ENCODE results near the gene KCNJ11. TPM values are rescaled to one million over a fixed set of nuclear protein-coding genes. Genes with fewer than 3 reads are reported as not detected.

Gene KCNJ11
- total RNA-seq, 1 experiment from 2014 or later: 7.5 TPM

GRCh38 chr11:17415523-17416104, 27.2 kb upstream of the KCNJ11 start:
- ChIA-PET POLR2A (no interaction called here), RAD21 (ENCODE audit: low non-redundant PET in 1 of 2, low total read pairs in 2 of 2, uncharacterized antibody in 2 of 2, unreplicated experiment in 2 of 2) (no interaction called here), CTCF (no interaction called here)
- no peaks in the 10 kb centered on the region for H4K20me1 ChIP-seq (ENCODE audit: insufficient read depth)
- intact Hi-C loops (cut with micrococcal nuclease): no loop called here
- no TSS peak for BruUV-seq (replicated peaks)
- H3K27me3 ChIP-seq (ENCODE audit: insufficient read depth, low read length): peaks cover 52% of the 10 kb centered on the region
- H3K9me3 ChIP-seq (ENCODE audit: control insufficient read depth in 1 of 2, insufficient read depth in 1 of 2, low read depth in 1 of 2, low read length in 2 of 2): no peaks in the 10 kb centered on the region
- no peak overlapping the region for H3K4me2 ChIP-seq (ENCODE audit: low read length)
- ATAC-seq (no peak), DNase-seq (ENCODE audit: low read depth, low spot score) (no peak)
- no peak overlapping the region for H3K27ac ChIP-seq (ENCODE audit: low read depth, low read length)
- H3K36me3 ChIP-seq (ENCODE audit: control insufficient read depth in 1 of 2, insufficient read depth in 2 of 2, low read length in 2 of 2): no peaks in the 10 kb centered on the region
- no peaks in the 10 kb centered on the region for H3K9me2 ChIP-seq (ENCODE audit: insufficient read depth)
- H3K79me2 ChIP-seq (ENCODE audit: insufficient read depth, low read length): no peaks in the 10 kb centered on the region
- no peak overlapping the region for H3K9ac ChIP-seq (ENCODE audit: low read length)
- H3K4me3 ChIP-seq (replicated peaks in 1 of 2; ENCODE audit: low read depth in 1 of 2, low read length in 2 of 2): no peak overlapping the region
- H2AFZ ChIP-seq (ENCODE audit: low read depth, low read length, poor library complexity, severe bottlenecking): no peak overlapping the region
- no peaks in the 10 kb centered on the region for H3K4me1 ChIP-seq (ENCODE audit: control insufficient read depth in 1 of 2, insufficient read depth in 2 of 2, low read length in 2 of 2)
- TF ChIP-seq SRF (IDR thresholded peaks at IDR 0.05; ENCODE audit: low read depth): no peak
- no peak for TF ChIP-seq CEBPB (IDR thresholded peaks at IDR 0.05; ENCODE audit: low read depth)
- TF ChIP-seq EGR1 (IDR thresholded peaks at IDR 0.05; ENCODE audit: low read depth): no peak
- TF ChIP-seq SP1 (IDR thresholded peaks at IDR 0.05; ENCODE audit: low read depth): no peak
- no peak for TF ChIP-seq POLR2AphosphoS5 (IDR thresholded peaks at IDR 0.05; ENCODE audit: low read depth, low read length)
- no peak for TF ChIP-seq ZFX (IDR thresholded peaks at IDR 0.05)
- no peak for TF ChIP-seq SIN3A (IDR thresholded peaks at IDR 0.05; ENCODE audit: low read depth)
- no peak for TF ChIP-seq JUND (IDR thresholded peaks at IDR 0.05)
- TF ChIP-seq RAD21 (IDR thresholded peaks at IDR 0.05; ENCODE audit: low read depth): no peak
- TF ChIP-seq CBX3 (IDR thresholded peaks at IDR 0.05; ENCODE audit: low read depth): no peak
- no peak for TF ChIP-seq EZH2 (IDR thresholded peaks at IDR 0.05)
- TF ChIP-seq MAX (IDR thresholded peaks at IDR 0.05): no peak
- TF ChIP-seq ELF1 (IDR thresholded peaks at IDR 0.05; ENCODE audit: borderline replicate concordance, low read depth): no peak
- TF ChIP-seq ATF3 (IDR thresholded peaks at IDR 0.05): no peak
- no peak for TF ChIP-seq ZBTB33 (IDR thresholded peaks at IDR 0.05; ENCODE audit: extremely low read depth, insufficient replicate concordance, low read length)
- TF ChIP-seq EZH2phosphoT487 (IDR thresholded peaks at IDR 0.05; ENCODE audit: borderline replicate concordance): no peak

Data from HCT116 (cell line).